GM12872 (cell line): Measurements from ENCODE around the gene GIMAP8.

Experiments
- CTCF ChIP-seq: IDR thresholded peaks from 3 replicates; pipeline ENCODE4 v1.5.1; 2011; ENCODE audit warnings: low read depth, mild to moderate bottlenecking, low read length, moderate library complexity; ENCODE audit not compliant: insufficient read depth

The GIMAP8 gene

GRCh38 chr7:150431839-150432658 is 18.4 kb upstream of the GIMAP8 start:
- no peak for TF ChIP-seq CTCF

- no peak for TF ChIP-seq CTCF
These were observed 17.2 kb upstream of the GIMAP8 start for GRCh38 chr7:150432915-150433892.

- TF ChIP-seq CTCF: no peak
These were observed 16.2 kb upstream of the GIMAP8 start for GRCh38 chr7:150434240-150434639.

GRCh38 chr7:150435047-150435389 is 15.4 kb upstream of the GIMAP8 start:
- no peak for TF ChIP-seq CTCF

GRCh38 chr7:150435390-150436073 is 14.9 kb upstream of the GIMAP8 start:
- no peak for TF ChIP-seq CTCF

- no peak for TF ChIP-seq CTCF
These were observed 10.5 kb upstream of the GIMAP8 start for GRCh38 chr7:150439967-150440366.

- TF ChIP-seq CTCF: no peak
These were observed 8.9 kb upstream of the GIMAP8 start for GRCh38 chr7:150441524-150441923.
